GM19099 (cell line): ENCODE results near the gene CAPN14.

Source experiments
- POLR2A ChIP-seq: IDR thresholded peaks from 3 replicates; pipeline ENCODE4 v1.6.1; 2011; ENCODE audit warnings: low read depth; ENCODE audit not compliant: insufficient read length; ENCODE audit errors: extremely low read depth

CAPN14 gene, protein sequence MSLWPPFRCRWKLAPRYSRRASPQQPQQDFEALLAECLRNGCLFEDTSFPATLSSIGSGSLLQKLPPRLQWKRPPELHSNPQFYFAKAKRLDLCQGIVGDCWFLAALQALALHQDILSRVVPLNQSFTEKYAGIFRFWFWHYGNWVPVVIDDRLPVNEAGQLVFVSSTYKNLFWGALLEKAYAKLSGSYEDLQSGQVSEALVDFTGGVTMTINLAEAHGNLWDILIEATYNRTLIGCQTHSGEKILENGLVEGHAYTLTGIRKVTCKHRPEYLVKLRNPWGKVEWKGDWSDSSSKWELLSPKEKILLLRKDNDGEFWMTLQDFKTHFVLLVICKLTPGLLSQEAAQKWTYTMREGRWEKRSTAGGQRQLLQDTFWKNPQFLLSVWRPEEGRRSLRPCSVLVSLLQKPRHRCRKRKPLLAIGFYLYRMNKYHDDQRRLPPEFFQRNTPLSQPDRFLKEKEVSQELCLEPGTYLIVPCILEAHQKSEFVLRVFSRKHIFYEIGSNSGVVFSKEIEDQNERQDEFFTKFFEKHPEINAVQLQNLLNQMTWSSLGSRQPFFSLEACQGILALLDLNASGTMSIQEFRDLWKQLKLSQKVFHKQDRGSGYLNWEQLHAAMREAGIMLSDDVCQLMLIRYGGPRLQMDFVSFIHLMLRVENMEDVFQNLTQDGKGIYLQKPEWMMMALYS

DNA sequence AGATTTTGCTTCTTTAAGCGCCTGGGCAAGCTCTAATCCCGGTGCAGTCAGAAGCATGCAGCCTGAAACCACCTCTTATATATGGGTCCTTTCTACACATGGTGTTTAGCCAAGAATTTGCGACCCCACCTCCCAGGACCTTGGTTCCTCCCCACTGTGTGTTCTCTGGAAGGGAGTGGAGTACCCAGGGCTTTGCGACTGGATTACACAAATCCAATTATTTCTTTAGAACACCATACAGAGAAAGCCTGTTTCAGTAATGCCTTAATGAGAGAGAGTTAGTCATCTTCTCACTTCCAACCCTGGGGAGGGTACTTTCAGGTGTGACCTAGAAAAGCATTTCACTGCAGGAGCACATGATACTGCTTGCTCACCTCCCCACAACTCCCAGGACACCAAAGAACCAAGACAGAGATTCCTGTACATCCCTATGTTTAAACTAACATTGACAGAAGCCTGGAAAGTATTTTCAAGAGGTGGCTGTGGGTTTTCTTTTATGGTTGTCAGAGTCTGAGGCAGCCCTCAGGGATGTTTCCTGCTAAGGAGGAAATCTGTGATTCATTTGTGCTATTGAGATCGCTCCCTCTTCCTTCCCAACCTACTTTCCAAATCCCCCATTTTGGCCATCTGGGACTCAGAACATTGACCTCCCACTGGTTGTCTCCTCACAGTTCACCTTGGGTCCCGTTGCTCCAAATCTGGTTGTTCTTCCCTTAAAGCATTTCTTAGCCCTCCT lies at the start of gene CAPN14:
TSS of gene CAPN14 (minus strand) at position 51 of the 736 bp plus-strand sequence. CDS start 12,068 bp downstream, outside the sequence.
- TF ChIP-seq POLR2A: no peak

DNA sequence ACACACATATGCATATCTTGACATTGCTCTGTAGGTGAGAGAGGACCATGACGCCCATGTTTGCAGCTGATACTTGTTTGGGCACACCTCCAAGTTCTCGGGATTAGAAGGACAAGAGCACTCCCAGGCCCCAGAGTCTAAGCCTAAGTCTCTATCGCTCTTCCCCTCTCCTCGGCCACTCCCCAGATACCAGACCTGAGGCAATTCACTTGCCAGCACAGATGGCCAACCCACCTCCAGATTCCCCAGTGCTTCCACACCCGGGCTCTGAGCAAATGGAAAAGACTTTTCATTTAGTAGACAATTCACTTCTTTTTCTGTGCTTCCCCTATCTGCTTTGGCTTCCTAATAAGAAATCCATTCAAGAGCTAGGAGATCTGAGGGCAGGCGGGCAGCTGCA lies 49.5 kb upstream of the CAPN14 start:
- no peak for TF ChIP-seq POLR2A

DNA sequence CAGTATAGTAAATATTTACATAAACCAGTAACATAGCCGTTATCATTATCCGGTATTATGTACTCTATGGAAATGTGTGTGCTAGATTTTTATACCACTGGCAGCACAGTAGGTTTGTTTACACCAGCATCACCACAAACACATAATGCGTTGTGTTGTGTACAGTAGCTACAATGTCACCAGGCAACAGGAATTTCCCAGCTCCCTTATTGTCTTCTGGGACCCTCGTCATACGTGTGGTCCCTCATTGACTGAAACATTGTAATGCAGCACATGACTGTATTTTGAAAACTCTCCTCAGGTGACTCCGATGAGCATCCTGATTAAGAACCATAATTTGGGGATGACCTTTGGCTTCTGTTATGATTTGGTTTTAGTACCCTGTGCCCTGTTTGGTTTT lies 47.9 kb upstream of the CAPN14 start:
- no peak for TF ChIP-seq POLR2A

DNA sequence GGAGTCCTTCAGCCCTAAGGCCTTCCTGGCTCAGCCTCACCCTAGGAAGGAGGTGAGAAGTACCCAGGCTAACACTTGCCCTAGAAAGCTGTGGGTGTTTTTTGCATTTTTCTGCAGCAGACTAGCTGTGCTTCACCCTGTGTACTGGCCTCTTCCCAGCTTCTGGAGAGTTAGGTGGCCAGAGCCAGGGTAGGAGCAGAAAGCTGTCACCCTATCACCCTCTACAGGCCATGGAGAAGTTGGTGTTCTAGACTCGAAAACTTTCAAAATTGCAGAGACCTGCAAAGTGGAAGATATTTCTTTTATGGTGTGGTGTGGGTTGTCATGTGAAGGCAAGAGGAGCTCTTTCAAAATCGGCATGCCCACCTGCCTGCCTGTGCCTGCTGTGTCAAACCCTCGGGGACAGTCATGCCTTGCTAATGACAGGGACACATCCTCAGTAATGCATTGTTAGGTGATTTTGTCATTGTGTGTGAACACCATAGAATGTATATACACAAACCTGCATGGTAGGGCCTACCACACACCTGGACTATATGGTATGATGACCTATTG lies 46.4 kb upstream of the CAPN14 start:
- TF ChIP-seq POLR2A: no peak

DNA sequence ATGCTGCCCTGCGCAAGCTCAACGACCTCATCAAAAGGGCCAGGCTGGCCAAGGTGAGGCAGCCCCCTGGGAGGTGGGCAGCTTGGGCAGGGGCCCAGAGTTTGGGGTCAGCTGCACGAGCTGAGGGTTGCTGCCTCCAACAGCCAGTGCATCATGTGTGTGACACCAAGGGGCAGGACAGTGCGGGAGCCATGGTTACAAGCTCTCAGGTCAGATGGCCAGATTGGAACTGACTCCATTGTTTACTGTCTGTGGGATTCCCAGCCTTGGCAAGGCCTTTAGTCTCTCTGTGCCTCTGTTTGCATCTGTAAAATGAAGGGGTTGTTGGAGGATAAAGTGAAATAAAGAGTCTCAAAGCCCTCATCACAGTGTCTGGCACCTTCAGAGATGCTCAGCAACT lies 43.6 kb upstream of the CAPN14 start:
- no peak for TF ChIP-seq POLR2A

DNA sequence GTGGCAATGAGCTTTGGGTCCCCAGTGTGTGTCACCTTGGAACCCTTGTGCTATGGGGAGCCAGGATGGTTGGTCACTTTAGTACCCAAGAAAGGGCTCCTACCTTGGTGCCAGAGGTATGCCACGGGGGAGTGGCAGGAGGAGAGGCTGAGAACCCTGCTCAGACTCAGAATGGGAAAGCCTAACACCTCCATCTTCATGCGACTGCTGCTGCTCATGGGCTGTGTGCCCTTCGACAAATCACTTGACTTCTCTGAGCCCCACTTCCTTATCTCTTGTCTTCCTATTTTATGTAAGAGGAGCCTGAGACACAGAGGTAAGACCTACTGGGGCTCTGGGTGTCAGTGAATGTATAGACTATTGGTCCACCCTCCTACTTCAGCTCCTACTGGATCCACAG lies 41.8 kb upstream of the CAPN14 start:
- no peak for TF ChIP-seq POLR2A

DNA sequence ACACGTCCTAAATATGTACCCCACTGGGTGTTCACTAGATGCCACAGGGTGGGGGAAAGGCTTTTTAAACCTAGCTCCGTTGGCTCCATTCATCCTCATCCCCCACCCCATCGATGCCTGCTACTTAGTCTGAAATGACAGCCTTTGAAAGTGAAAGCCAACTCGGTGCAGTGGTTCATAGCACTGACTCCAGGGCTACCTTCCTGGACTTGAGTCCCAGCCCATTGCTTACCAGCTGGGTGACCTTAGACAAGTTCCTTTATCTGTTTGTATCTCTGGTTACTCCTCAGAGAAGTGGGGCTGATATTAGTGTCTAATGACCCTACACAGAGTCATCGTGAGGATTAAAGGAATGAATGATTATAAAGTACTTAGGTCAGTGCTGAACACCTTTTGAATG lies 41.0 kb upstream of the CAPN14 start:
- TF ChIP-seq POLR2A: no peak

DNA sequence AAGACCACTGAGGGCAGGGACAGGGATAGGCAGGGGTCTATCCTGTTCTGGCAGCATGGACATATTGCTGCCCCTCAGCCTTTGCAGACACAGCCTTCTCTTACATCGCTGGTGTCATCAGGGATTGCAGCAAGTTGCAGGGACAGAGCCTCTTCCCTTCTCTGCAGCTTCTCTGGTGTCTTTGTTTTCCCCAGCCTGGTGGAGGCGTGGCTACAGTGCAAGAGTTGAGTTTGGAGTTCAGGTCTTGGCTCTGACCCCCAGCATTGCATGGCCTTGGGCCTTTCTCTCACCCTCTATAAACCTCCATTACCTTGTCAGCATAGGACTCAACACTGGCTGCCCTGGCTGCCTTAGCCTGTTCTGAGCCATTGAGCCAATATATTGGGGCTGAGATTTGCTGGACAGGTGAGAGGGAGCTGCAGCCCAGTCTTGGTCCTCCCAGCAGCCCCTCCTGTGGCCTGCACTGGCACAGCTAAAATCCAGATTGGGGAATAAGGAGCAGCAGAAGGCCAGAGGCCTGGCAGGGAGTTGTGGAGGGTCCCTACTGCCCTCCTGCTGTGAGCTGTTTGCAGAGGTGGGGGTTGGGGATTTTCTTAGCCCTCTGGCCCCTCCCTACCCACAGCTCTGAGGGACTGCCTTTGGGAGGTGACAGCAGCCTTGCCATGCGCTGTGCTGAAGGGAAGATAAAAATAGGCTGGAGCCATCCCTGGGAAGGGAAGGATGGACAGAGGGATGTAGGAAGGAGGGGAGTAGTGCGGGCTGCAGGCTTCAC lies 39.5 kb upstream of the CAPN14 start:
- TF ChIP-seq POLR2A: no peak

DNA sequence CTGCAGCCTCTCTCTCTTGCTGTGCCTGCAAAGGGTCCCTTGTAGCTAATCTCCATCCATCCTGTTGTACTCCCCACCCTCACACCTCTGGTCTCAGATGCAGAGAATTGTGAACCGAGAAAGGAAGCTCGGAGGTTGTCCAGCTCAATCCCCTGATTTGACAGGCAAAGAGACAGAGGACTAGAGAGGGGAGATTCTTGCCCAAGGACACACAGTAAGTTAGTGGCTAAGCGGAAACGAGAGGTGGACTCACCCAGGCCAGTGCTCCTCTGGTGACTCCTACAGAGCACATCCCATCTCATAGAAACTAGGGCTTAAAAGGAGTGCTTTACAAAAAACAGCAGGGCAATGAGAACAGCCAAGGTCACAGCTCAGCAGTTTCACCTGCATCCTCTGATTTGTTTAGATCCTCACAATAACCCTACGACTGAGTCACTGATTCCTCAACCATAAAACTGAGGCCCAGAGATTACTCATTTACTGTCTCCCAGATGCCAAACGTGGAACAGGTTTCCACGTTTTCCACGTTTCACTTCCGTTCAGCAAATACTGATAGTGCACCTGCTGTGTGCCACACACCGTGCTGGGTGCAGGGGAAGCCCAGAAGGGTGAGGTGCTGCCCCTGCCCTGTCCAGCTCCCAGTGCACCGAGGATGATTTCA lies 38.7 kb upstream of the CAPN14 start:
- no peak for TF ChIP-seq POLR2A

DNA sequence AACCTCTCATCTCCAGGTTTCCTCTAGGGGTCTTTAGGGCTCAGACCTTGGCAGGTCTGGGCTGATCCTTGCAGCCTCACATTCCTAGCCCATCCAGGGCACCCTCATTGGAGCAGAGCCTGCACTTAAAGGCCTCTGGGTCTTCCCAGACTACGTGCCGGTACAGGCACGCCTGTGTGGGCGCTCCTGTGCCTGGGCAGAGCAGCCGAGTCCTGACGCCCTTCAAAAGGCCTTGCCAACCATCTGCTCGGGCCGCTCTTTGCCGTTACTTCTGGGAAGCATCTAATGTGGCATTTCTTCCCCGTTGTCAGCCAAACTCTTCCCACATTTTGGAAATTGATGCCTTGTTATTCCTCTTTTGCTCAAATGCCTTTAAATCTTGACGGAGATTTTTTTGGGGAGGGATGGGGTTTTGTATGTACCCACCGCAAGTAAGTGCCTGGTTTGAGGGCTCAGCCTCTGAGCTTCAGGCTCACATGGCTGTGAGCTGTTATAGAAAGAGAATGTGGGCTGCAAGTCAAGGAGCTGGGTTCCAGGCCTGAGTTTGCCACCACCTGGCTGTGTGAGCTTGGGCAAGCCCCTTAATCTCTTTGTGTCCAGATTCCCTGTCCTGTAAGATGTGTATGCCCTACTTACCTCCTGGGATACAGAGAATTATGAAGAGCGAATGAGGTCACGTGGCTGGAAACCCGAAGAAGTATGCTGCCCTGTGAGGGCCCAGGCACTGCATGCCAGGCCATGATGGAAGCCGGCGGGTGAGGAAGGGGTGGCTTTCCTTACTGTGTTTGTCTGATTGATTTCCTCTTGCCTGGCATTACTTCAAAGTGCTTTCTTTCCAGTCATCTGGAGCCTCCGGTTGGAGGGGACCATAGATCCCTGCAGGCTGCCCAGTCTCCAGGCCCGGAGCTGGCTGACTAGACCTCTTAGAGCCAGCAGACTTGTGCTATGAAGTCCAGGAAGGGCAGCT lies 37.2 kb upstream of the CAPN14 start:
- no peak for TF ChIP-seq POLR2A

DNA sequence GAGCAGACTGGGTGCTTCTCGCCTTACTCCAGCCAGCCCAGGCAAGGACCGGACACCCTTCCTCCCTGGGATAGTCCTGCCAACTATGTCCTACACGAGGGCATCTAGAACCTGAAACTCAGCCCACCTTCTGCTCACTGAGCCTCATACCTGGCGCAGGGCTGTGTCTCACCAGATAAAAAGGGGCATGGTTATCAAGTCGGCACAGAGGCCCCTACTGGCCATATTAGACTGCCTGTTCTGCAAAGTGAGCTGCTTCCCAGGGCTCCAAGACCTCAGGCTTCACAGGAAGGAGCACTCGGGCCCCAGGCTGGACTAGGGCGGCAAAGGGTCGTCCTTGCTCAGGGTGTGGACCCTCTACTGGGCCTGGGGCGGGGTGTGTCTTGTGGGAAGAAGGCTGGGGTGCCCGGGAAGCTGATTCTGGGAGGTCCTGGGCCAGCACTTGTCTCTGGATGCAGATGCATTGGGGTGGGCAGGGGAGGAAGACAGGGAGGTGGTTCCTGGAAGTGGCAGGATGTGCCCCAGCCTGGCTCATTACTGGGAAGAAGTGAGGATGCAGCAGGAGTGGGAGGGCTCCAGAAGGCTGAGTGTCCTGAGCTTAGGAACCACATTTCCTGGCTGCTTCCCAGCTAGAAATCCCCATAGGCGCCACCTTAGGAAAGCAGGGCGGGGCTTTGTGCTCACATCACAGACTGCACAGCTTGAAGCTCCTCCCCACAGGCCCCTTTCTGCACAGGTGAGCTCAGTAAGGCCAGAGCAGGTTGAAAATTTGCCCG lies 36.2 kb upstream of the CAPN14 start:
- no peak for TF ChIP-seq POLR2A

DNA sequence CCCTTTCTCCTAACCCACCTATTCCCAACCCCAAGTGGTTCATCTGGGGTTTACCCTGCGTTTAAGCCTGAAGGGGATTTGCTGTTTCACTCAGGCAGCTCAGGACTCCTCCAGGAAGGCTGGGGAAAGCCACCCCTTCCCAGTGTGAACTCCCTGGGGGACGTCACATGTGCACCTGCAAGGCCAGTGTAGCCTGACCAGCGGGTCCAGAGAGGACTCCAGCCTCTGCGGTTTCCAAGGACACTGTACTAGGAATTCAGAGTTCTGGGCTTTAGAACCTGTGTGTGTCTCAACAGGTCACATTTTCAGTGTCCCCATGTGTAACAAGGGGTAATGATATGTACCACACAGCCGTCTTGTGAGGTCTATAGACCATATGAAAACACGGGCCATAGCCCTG lies 34.5 kb upstream of the CAPN14 start:
- TF ChIP-seq POLR2A: no peak
